Stimulated activated CD4-positive, alpha-beta T cell treated with anti-CD3 and anti-CD28 coated beads, TNF-alpha, amount 100 ng/mL, for 48 hours (primary cell): ENCODE results near the gene MYO18B.
"Not testable (repeated sequence)": the region's sequence is repeated elsewhere in the genome, so short reads cannot be mapped to it uniquely, and the experiment has no call there.

Source experiments
- DNase-seq, 3 donors: peaks; one replicate each; pipeline ENCODE4 v3.0.0-alpha.2; 2020; ENCODE audit warnings: low read depth in 3 of 3

MYO18B gene

GRCh38 chr22:25741692-25742626 is at the start of gene MYO18B:
MYO18B (plus strand) TSS chr22:25742188; CDS start chr22:25761093, 18,905 bp downstream.
- DNase-seq: no peak

- DNase-seq: no peak
Observed at GRCh38 chr22:25692397-25693267, 49.4 kb upstream of the MYO18B start.

- DNase-seq: no peak
Observed at GRCh38 chr22:25693268-25693565, 48.8 kb upstream of the MYO18B start.

GRCh38 chr22:25694196-25694907 is 47.6 kb upstream of the MYO18B start:
- no peak for DNase-seq

GRCh38 chr22:25695146-25695545 is 46.8 kb upstream of the MYO18B start:
- no peak for DNase-seq

GRCh38 chr22:25696763-25697162 is 45.2 kb upstream of the MYO18B start:
- DNase-seq: no peak

GRCh38 chr22:25697181-25697664 is 44.8 kb upstream of the MYO18B start:
- DNase-seq: no peak

- no peak for DNase-seq
Observed at GRCh38 chr22:25697978-25698377, 44.0 kb upstream of the MYO18B start.

- DNase-seq: no peak
Observed at GRCh38 chr22:25698461-25698860, 43.5 kb upstream of the MYO18B start.

GRCh38 chr22:25698978-25699377 is 43.0 kb upstream of the MYO18B start:
- DNase-seq: no peak

- no peak for DNase-seq
Observed at GRCh38 chr22:25701056-25701780, 40.8 kb upstream of the MYO18B start.

- no peak for DNase-seq
Observed at GRCh38 chr22:25702040-25702439, 39.9 kb upstream of the MYO18B start.

GRCh38 chr22:25702571-25703167 is 39.3 kb upstream of the MYO18B start:
- DNase-seq: no peak

- no peak for DNase-seq
Observed at GRCh38 chr22:25704701-25705100, 37.3 kb upstream of the MYO18B start.

- DNase-seq: no peak
Observed at GRCh38 chr22:25706197-25706596, 35.8 kb upstream of the MYO18B start.

- DNase-seq: not testable (repeated sequence)
Observed at GRCh38 chr22:25708430-25708829, 33.6 kb upstream of the MYO18B start.

GRCh38 chr22:25709758-25710157 is 32.2 kb upstream of the MYO18B start:
- peak in 1 of 3 donors; percentile 4 for DNase-seq

GRCh38 chr22:25710501-25710900 is 31.5 kb upstream of the MYO18B start:
- DNase-seq: no peak

GRCh38 chr22:25711491-25711890 is 30.5 kb upstream of the MYO18B start:
- no peak for DNase-seq

- no peak for DNase-seq
Observed at GRCh38 chr22:25712661-25713400, 29.2 kb upstream of the MYO18B start.
